ENCODE measurements around the gene WNT6.

The WNT6 gene

DNA sequence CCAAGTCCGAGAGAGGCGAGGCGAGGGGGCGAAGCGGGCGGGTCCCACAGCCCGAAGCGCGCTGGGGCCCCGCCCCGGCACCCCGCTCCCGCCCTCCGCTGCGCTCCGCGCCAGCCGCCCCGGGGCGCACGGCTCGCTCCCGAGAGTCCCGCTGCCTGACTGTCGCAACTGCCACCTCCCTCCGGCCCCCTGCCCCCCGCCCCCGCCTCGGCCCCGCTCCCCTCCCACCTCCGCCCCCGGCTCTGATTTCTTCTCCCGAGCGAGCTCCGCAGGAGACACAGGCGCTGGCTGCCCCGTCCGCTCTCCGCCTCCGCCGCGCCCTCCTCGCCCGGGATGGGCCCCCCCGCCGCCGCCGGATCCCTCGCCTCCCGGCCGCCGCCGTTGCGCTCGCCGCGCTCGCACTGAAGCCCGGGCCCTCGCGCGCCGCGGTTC lies at the start of gene WNT6:
WNT6 (plus strand) TSS at position 250 of the 432 bp plus-strand sequence. CDS start 233 bp downstream, outside the sequence.
- no peak for DNase-seq (ENCODE audit: low spot score)

DNA sequence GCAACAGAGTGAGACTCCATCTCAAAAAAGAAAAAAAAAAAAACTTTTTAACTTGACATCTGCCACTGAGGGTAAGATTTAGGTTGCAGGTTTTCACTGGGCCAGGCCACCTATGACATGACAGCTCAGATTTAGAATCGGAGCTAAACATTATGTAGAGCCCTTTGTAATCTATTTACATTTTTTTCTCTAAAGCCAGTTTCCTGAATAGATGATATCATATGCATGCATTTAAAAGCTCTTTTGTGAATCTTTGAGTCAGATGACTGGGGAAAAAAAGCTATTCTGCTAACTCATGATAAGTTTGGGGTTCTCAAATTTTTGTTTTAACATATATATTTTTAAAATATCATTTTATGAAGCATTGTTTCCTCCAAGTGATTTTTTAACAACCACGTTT lies 49.3 kb upstream of the WNT6 start:
- no peak for DNase-seq (ENCODE audit: low spot score)

DNA sequence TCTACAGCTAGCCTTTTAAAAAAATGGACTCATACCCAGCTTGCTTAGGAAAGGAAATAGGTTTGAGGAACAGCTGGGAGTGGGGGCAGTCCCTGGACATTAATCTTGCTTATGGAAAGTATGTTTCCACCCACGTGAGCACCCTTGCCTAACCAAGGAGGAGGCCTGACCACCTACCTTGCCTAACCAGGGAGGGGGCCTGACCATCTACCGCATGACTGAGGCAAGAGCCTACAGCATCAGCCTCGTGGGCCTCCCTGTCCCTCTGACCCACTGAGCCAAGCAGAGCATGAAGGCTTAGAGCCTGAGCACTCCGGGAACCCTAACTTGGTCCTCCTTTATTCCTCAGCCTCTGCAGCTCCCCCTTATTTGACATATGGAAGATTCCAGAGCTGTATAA lies 48.2 kb upstream of the WNT6 start:
- no peak for DNase-seq (ENCODE audit: low spot score)

DNA sequence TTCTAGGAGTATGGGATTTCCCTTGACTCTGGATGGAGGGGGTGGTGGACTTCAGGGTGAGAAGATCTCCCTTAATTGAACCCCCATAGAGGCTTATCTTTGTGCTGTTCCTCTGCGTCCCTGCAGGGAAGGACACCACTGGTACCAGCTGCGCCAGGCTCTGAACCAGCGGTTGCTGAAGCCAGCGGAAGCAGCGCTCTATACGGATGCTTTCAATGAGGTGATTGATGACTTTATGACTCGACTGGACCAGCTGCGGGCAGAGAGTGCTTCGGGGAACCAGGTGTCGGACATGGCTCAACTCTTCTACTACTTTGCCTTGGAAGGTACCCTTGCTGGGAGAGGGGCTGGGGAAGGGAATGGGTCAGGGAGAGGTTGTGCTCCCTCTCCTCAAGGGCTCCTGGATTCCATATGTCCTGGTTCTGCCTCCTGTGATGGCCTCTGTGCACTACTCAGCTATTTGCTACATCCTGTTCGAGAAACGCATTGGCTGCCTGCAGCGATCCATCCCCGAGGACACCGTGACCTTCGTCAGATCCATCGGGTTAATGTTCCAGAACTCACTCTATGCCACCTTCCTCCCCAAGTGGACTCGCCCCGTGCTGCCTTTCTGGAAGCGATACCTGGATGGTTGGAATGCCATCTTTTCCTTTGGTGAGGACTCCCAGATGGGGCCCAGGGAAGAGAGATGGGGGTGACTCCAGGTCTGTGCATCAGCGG lies 47.3 kb upstream of the WNT6 start:
- DNase-seq (ENCODE audit: low spot score), result no peak

DNA sequence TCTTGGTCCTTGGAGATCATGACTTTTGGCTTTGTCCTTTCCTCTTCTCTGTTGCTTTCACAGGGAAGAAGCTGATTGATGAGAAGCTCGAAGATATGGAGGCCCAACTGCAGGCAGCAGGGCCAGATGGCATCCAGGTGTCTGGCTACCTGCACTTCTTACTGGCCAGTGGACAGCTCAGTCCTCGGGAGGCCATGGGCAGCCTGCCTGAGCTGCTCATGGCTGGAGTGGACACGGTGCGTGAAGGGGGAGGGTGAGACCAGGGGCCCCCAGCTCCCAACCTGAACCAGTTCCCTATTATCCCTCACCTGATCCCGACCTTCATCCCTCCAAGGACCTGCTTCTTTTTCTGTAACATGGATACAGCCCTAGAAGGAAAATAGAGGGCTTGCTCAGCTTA lies 46.7 kb upstream of the WNT6 start:
- DNase-seq (ENCODE audit: low spot score), result no peak

DNA sequence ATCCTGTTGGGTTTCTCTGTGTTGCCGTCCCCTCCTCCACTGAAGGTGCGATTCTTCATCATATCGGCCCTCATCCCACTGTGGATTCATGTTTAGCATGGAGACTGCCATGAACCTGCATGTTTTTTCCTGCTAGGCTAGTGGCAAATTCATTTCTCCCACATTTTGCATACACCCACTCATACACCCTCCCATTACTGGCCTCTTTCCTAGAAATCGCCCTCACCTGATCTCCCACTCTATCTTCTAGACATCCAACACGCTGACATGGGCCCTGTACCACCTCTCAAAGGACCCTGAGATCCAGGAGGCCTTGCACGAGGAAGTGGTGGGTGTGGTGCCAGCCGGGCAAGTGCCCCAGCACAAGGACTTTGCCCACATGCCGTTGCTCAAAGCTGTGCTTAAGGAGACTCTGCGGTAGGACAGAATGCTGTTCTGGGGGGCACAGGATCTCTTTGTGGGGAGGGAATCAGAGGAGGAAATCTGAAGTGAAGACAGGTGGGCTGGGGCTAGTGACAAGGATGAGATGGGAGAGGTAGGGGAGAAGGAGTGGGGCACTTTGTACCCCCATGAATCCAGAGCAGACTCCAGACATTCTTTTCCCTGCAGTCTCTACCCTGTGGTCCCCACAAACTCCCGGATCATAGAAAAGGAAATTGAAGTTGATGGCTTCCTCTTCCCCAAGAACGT lies 45.7 kb upstream of the WNT6 start:
- DNase-seq (ENCODE audit: low spot score), result no peak

DNA sequence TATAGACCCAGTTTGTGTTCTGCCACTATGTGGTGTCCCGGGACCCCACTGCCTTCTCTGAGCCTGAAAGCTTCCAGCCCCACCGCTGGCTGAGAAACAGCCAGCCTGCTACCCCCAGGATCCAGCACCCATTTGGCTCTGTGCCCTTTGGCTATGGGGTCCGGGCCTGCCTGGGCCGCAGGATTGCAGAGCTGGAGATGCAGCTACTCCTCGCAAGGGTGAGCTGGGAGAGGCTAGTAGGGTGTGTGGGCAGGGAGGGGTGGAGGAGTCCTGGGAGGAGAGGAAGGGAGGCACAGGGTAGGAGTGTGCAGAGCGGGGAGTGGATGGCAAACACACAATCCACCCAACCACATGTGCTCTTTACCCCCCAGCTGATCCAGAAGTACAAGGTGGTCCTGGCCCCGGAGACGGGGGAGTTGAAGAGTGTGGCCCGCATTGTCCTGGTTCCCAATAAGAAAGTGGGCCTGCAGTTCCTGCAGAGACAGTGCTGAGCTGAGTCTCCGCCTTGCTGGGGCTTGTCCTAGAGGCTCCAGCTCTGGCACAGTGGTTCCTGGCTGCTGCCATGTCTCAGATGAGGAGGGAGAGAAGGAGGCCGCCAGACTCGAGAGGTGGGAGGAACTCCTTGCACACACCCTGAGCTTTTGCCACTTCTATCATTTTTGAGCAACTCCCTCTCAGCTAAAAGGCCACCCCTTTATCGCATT lies 44.9 kb upstream of the WNT6 start:
- no peak for DNase-seq (ENCODE audit: low spot score)

DNA sequence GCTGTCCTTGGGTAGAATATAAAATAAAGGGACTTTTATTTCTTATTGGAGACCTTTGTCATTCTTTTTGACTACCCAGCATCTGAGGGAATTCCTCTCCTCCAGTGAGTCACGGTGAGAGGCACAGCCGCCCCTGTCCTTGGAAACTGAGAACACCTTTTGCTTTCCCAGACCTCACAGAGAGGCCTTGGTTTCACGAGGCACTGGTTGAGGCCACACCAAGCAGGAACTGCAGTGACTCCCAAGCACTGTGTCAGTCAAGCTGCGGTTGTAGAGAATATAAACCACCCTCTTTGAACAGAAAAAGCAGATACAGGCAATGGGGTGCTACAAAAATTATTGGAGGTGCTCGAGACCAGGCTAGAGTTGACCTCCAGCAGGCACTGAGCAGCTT lies 44.4 kb upstream of the WNT6 start:
- DNase-seq (ENCODE audit: low spot score), result no peak

DNA sequence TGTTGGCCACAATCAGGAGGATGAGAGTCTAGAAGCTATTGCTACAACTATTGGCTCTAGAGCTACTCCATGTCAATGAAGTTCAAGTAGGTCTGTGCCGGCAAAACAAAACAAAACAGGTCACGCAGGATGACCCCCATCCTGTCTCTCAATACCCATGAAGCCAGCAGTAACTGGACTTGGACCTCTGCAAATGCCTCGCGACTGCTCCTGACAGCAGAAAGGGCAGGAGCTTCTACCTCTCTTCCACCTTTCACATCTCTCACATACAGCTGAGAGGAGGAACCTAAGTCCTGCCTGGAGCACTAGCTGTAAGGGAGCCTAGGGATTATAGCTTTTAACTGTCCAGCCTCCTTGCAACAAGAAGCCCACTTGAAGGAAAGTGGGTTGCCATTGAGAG lies 44.0 kb upstream of the WNT6 start:
- DNase-seq (ENCODE audit: low spot score), result no peak

DNA sequence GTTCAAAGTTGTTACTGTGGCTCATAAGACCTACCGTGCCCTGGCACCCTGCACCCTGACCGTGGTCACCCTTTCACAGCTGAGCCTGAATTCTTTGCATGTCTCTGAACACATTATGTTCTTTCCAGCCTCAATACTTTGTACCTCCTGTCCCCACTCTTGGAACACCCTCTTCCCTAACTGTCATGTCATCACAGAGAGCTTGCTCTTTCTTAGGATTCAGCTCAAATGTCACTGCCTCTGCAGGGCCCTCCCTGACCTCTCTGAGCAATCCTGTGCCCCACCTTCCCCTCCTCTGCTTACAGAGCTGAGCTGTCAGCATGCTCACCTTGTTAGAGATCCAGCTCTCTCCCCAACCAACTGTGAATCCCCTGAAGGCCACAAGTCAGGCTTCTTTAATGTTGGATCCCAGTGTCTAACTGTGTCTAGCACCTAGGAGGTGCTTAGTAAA lies 43.0 kb upstream of the WNT6 start:
- DNase-seq (ENCODE audit: low spot score), result no peak

DNA sequence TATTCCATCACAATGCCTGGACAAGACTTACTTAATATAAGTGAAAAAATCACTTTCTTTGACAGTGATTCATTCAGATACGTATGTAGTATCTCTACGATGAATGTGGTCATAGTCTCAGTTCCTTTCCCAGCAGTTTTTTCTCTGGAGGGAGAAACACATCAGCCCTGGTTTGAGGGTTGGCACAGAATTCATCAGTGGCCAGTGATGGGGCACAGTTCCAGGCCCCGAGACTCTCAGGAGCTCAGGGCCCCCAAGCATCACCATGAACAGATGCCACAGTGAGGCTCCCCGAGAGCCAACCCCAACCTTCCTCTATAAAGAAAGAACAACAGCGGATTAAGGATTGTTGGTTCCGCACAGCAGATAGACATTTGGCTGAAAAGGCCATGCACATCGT lies 40.5 kb upstream of the WNT6 start:
- DNase-seq (ENCODE audit: low spot score), result no peak

DNA sequence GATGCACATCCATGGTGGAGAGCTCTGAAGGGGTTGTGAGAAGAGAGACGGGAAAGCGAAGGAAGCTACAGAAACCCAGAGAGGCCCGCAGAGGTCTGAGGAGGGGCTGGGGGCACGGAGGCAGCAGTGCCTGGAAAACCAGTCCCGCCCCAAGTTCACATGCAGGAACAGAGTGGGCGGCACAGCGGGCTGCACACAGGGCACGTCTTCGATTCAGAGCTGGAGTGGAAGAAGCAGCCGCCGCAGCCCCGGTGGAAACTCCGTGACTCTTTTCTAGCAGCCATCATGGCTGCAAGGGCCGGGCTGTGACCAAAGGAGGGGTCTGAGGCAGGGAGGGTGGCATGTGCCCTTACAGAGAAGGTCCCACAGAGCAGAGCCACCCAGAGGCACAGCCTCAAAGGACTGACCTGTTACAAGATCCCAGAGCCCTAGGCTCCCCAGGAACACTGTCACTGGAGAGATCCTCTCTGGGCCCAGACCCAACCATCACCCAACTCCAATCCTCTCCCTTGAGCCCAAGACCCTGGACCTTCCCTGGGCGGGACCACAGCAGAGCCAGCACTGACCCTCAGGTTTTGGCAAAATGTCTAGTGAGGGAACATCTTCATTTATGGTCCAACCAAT lies 38.7 kb upstream of the WNT6 start:
- no peak for DNase-seq (ENCODE audit: low spot score)

DNA sequence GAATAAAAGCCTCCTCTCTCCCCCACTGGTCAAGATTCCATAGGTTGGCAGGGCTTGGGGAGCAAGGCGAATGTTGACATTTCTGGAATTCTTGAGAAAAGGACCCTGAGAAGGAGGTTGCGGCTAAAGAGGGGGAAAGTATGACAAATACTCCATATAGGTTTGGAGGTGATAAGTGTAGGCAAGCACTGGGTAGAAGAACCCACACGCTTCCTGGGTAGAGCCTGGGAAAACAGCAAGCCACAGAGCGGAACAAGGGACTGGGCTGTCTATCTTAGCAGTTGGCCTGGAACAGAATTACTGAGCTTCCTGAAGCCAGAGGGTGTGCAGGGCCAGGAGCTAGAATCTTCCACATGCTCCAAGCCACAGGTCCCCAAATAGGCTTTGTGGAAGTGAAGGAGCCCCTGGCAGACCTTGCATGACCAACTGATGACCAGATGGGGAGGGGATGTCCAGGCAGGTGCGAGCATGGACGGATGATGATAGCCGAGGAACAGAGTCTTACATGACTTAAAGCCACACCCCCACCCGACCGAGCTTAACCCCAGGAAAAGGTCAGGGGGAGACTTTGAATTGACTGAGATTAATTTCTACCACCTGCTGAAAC lies 37.9 kb upstream of the WNT6 start:
- DNase-seq (ENCODE audit: low spot score), result no peak

DNA sequence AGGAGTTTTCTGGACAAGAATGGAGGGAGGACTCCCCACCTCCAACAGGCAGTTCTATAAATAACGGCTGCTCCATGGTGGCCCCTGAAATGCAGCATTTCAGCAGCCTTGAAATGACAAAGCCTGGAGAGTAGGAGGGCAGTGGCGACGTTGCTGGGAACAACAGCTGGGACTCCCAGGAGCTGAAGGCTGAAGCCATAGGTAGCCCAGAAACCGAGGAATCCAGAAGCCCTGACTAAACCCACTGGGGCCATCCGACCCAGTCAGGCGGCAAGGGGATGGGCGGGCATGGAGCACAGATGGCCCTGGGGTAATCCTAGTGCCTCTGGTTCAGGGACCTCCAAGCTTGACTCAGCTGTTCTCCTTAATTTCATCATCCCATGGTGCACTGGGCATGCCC lies 37.0 kb upstream of the WNT6 start:
- DNase-seq (ENCODE audit: low spot score), result no peak

DNA sequence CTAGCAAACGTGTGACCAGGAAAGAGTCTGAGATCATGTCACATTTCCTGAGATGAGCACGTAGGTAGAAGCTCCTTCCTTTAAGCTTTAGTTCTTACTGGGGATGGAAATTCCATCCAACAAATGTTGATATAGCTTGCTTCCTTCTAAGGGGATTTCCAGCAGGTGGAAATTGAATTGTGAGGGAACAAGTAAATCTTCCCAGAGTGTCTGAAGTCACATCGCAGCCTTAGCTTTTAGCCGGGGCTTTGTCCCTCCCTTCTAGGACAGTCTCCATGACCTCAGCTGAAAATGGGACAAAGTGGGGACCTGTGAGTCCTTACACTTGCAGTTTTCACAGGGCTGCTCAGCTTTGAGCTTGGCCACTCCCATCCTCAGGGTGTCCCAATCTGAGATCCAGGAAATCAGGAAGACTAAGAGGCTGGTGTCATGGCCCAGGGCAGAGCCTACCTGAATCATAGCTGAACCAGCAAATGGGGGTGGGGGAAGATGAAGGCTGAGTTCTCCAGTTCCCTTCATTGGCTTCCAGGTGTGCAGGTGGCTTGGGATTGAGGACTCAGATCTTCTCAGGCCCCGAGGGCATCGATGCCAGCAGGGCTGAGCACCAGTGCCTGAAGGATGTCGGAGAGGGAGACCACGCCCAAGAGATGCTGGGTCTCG lies 36.3 kb upstream of the WNT6 start:
- no peak for DNase-seq (ENCODE audit: low spot score)

DNA sequence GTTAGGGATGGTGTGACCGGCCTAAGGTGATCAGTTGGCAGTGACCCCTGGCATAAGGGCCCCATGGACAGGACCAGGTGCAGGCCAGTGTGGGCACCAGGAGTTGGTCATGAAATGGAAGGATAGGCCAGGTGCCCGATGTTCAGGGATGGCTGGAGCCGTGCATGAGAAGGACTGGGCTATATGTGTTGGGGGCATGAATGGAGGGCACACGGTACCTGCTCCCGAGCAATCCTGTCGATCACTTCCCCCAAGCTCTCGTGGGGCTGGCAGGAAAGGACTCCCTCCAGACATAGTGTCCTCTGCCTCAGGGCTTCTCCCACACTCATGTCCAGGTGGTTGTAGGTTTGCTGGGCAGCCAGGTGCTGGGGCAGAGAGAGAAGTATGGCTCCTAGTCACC lies 35.6 kb upstream of the WNT6 start:
- no peak for DNase-seq (ENCODE audit: low spot score)

DNA sequence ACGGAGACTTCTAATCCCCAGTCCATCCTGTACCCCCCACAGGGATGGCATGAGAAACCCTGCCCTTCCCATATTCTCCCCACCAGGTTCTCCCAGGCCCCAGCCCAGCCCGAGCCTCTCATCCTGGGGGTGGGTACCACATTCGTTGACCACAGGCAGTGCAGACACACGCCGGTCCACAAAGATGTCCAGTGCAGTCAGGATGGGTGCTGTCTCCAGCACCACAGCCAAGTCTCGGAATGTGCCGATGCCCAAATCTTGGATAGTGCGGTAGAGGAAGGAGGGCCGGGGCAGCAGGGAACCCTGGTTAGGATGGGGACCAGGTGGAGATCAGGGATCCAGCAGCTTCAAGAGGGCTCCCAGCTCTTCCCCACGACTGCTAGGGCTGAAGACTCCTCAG lies 32.8 kb upstream of the WNT6 start:
- no peak for DNase-seq (ENCODE audit: low spot score)

DNA sequence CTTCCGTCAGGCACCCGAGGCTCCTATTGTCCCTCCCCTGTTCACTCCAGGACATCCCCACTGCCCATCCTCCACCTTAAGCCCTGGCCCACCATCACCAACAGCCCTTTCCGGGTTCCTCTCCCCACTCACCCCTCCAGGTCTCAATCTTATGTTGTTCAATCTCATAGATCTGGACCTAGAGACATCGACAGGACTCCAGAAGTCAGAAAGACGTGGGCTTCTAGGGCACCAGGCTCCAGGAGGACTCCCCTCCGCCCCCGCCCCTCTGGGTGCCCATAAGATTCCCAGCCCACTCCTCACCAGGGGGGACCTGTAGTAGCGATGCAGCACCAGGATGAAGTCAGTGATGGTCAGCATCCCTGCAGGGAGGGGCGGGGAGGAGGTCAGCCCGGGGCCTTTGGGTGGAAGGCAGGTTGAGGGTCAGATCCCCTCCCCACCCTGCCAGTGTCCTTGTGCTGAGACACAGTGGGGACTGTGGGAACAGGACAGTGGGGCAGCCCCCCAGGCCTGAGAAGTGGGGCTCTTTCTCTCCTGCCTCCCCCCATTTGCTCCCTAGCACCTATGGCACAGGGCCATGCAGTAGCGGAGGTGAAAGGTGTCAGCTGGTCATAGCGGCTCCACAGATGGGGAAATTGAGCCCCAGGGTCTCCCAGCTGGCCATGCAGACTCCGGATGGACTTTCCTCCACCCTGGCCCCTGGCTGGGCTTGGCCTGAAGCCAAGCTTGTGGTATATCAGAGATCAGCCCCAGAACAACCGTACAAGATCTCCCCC lies 31.7 kb upstream of the WNT6 start:
- DNase-seq (ENCODE audit: low spot score), result no peak

DNA sequence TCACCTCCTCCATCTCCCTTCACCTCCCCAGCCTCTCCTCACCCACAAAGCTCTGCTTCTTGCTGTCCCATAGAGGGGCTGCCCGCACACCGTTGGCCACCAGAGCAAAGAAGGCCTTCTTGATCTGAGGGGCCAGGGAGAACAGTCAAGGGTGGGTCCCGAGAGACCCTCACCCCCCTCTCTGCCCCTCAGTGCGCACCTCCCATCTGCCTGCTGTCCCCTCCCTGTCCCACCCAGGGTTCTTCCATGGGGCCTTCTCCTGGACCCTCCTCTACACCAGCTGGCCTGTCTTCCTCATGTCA lies 31.2 kb upstream of the WNT6 start:
- DNase-seq (ENCODE audit: low spot score), result no peak

DNA sequence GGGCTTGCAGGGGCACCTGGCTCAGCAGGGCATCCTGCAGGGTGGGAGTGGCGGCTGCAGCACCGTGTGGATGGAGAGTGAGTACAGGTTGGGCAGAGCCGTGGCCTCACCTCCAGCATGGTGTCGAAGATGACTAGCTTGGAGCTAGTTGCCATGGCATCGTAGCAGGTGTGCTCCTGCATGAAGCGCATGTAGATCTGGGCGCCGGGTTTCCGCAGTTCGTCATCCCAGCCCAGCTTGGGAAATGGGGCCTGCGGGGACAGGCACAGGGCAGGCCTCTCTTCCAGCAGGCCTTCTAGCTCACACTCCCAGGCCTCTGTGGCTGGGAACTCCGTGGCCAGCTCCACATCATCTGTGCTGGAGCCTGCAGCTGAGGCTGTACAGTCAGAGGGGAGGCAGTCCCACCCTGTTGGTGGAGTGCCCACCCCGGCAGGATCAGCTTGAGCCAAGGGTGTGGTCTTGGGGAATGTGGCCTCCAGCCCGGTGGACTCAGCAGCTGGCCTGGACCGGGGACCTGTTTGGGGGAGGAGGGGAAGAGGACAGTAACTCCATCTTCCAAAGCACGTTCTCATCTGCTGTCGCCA lies 29.6 kb upstream of the WNT6 start:
- DNase-seq (ENCODE audit: low spot score), result no peak

Measured in LoVo (cell line).